Upper lobe of left lung (tissue), 6 donors: ENCODE measurements around the gene NUDT4B. TPM values are rescaled to one million over a fixed set of nuclear protein-coding genes. Genes with fewer than 3 reads are reported as not detected.
"Not testable (repeated sequence)": the region's sequence is repeated elsewhere in the genome, so short reads cannot be mapped to it uniquely, and the experiment has no call there.

Experiments used
- ATAC-seq, 2 donors: fragments of 200-7000 bp; cut with Tn5 transposase; one replicate each; pipeline ENCODE4 v1.9.1; 2022; ENCODE audit warnings: mild to moderate bottlenecking in 2 of 2, moderate library complexity in 2 of 2; ENCODE audit not compliant: low FRiP score in 2 of 2
- DNase-seq, 2 donors: peaks; one replicate each; pipeline ENCODE4 v3.0.0-alpha.2; 2019 to 2020
- H3K27ac ChIP-seq, 4 donors: fragments of 200-600 bp; sonication (generic); one replicate each; pipeline ENCODE4 v1.5.1; 2016 to 2019
- H3K27me3 ChIP-seq, 4 donors: fragments of 200-600 bp; sonication (generic); one replicate each; pipeline ENCODE4 v1.5.1; 2017 to 2019
- H3K36me3 ChIP-seq, 4 donors: fragments of 200-600 bp; sonication (generic); one replicate each; pipeline ENCODE4 v1.5.1; 2016 to 2019
- H3K4me1 ChIP-seq, 4 donors: fragments of 200-600 bp; sonication (generic); one replicate each; pipeline ENCODE4 v1.5.1; 2018 to 2019
- H3K4me3 ChIP-seq, 4 donors: fragments of 200-600 bp; sonication (generic); one replicate each; pipeline ENCODE4 v1.5.1; 2017 to 2019; ENCODE audit warnings: mild to moderate bottlenecking in 2 of 4, moderate library complexity in 1 of 4
- H3K9me3 ChIP-seq, 4 donors: fragments of 200-600 bp; sonication (generic); one replicate each; pipeline ENCODE4 v1.5.1; 2018 to 2019
- WGBS, 2 donors: methylation state at CpG; one replicate each; pipeline ENCODE4 v1.1.5; 2017 to 2018; 5-methylcytosine and 5-hydroxymethylcytosine counted together
- total RNA-seq, 6 donors: library from RNA; depleted of rRNA in 4 of 6; stranded (reverse); fragments of >200 nt in 4 of 6; gene quantifications; one replicate each; pipeline versions ENCODE4 v1.1.0 to v1.2.1, GENCODE V29; 2016 to 2021
- donor health status: DM: no; HTN: no; CAD: no; lungs with moderate emphysema.
- donor health status: DM: no; HTN: yes; CAD: no; lungs with severe emphysema.

The NUDT4B gene
- 10 to 100 TPM in 2 of 6 donors, under 1 TPM in 2, not detected in 2; 0.44 to 42.3 (median 6.3) TPM for total RNA-seq

GRCh38 chr1:148748563-148749334 is at the start of gene NUDT4B:
NUDT4B (plus strand) TSS chr1:148748774; CDS start chr1:148748953, 179 bp downstream.
- not testable (repeated sequence) for H3K27ac ChIP-seq, H3K36me3 ChIP-seq, H3K27me3 ChIP-seq, H3K9me3 ChIP-seq, DNase-seq, H3K4me3 ChIP-seq, H3K4me1 ChIP-seq
- ATAC-seq, result peak; percentile 80 to 88
- WGBS, 2 donors, result no CpG with 5 or more reads among the region's 68 CpGs

GRCh38 chr1:148699357-148699756 is 49.2 kb upstream of the NUDT4B start:
- not testable (repeated sequence) for H3K9me3 ChIP-seq, H3K27ac ChIP-seq, H3K27me3 ChIP-seq, H3K4me3 ChIP-seq, H3K4me1 ChIP-seq, H3K36me3 ChIP-seq, ATAC-seq, DNase-seq
- WGBS, 2 donors, result no CpG with 5 or more reads among the region's 5 CpGs

- H3K27me3 ChIP-seq, H3K36me3 ChIP-seq, H3K27ac ChIP-seq, H3K9me3 ChIP-seq, DNase-seq, H3K4me1 ChIP-seq, H3K4me3 ChIP-seq: not testable (repeated sequence)
- WGBS, 2 donors, result 50% methylated on average over 1 of the region's 1 CpG; no CpG with 5 or more reads in 1 of the 2 donors
- peak in 1 of 2 donors; percentile 39 for ATAC-seq
Measured at GRCh38 chr1:148702242-148702641, 46.3 kb upstream of the NUDT4B start.

- peak in 1 of 2 donors; percentile 29 for ATAC-seq
- not testable (repeated sequence) for DNase-seq, H3K27me3 ChIP-seq, H3K4me1 ChIP-seq, H3K27ac ChIP-seq, H3K9me3 ChIP-seq, H3K36me3 ChIP-seq, H3K4me3 ChIP-seq
- no CpG with 5 or more reads among the region's 5 CpGs for WGBS, 2 donors
Measured at GRCh38 chr1:148703973-148704591, 44.5 kb upstream of the NUDT4B start.

- not testable (repeated sequence) for ATAC-seq, H3K4me1 ChIP-seq
- WGBS, 2 donors, result no CpG with 5 or more reads among the region's 4 CpGs
Measured at GRCh38 chr1:148705316-148705948, 43.1 kb upstream of the NUDT4B start.

GRCh38 chr1:148708779-148709333 is 39.7 kb upstream of the NUDT4B start:
- not testable (repeated sequence) for H3K36me3 ChIP-seq, H3K4me1 ChIP-seq, ATAC-seq, H3K27me3 ChIP-seq, H3K4me3 ChIP-seq, DNase-seq, H3K27ac ChIP-seq, H3K9me3 ChIP-seq
- no CpG with 5 or more reads among the region's 1 CpG for WGBS, 2 donors

More at GRCh38 chr1:148705316-148705948, 43.1 kb upstream of the NUDT4B start:
- H3K9me3 ChIP-seq, H3K36me3 ChIP-seq, H3K27ac ChIP-seq, DNase-seq, H3K4me3 ChIP-seq, H3K27me3 ChIP-seq: not testable (repeated sequence)

- not testable (repeated sequence) for H3K36me3 ChIP-seq, H3K27ac ChIP-seq, H3K27me3 ChIP-seq, ATAC-seq, H3K9me3 ChIP-seq, DNase-seq, H3K4me3 ChIP-seq, H3K4me1 ChIP-seq
- WGBS, 2 donors, result no CpG with 5 or more reads among the region's 8 CpGs
Measured at GRCh38 chr1:148710772-148711523, 37.6 kb upstream of the NUDT4B start.

GRCh38 chr1:148712353-148712752 is 36.2 kb upstream of the NUDT4B start:
- ATAC-seq, result peak; percentile 58 to 64
- not testable (repeated sequence) for H3K27me3 ChIP-seq, H3K9me3 ChIP-seq, H3K4me1 ChIP-seq, H3K36me3 ChIP-seq, H3K4me3 ChIP-seq, H3K27ac ChIP-seq, DNase-seq
- WGBS, 2 donors, result no CpG with 5 or more reads among the region's 1 CpG

- not testable (repeated sequence) for H3K4me3 ChIP-seq, H3K27me3 ChIP-seq, H3K4me1 ChIP-seq, H3K27ac ChIP-seq, H3K9me3 ChIP-seq, H3K36me3 ChIP-seq, DNase-seq
- peak; percentile 56 to 63 for ATAC-seq
- no CpG with 5 or more reads among the region's 3 CpGs for WGBS, 2 donors
Measured at GRCh38 chr1:148715518-148715917, 33.1 kb upstream of the NUDT4B start.

GRCh38 chr1:148716966-148717520 is 31.5 kb upstream of the NUDT4B start:
- H3K27ac ChIP-seq, H3K4me1 ChIP-seq, H3K36me3 ChIP-seq, H3K9me3 ChIP-seq, H3K27me3 ChIP-seq, DNase-seq, H3K4me3 ChIP-seq, ATAC-seq: not testable (repeated sequence)
- no CpG with 5 or more reads among the region's 1 CpG for WGBS, 2 donors

- not testable (repeated sequence) for H3K4me3 ChIP-seq, H3K36me3 ChIP-seq, ATAC-seq, H3K9me3 ChIP-seq, H3K4me1 ChIP-seq, DNase-seq, H3K27ac ChIP-seq, H3K27me3 ChIP-seq
- no CpG with 5 or more reads among the region's 9 CpGs for WGBS, 2 donors
Measured at GRCh38 chr1:148720918-148721317, 27.7 kb upstream of the NUDT4B start.

- DNase-seq, H3K27ac ChIP-seq, H3K36me3 ChIP-seq, H3K9me3 ChIP-seq, H3K4me1 ChIP-seq, H3K4me3 ChIP-seq, H3K27me3 ChIP-seq: not testable (repeated sequence)
- WGBS, 2 donors, result 80% methylated on average over 1 of the region's 2 CpGs; no CpG with 5 or more reads in 1 of the 2 donors
- peak in 1 of 2 donors; percentile 27 for ATAC-seq
Measured at GRCh38 chr1:148722758-148723157, 25.8 kb upstream of the NUDT4B start.
